Stimulated activated memory B cell treated with anti-CD40 and anti-IgM and Interleukin-4, amounts not matched to agents 10 μg/mL and 1 μg/mL and 100 μg/mL, for 72 hours (primary cell): Measurements from ENCODE around the gene WEE2.
"Not testable (repeated sequence)": the region's sequence is repeated elsewhere in the genome, so short reads cannot be mapped to it uniquely, and the experiment has no call there.

Experiments used
- ATAC-seq: fragments of 150-1000 bp; cut with Tn5 transposase; 2 replicates; pipeline ENCODE4 v1.10.0; 2021
- H3K27ac Mint-ChIP-seq: one replicate; pipeline ENCODE4 v1.8.0; 2022; ENCODE audit warnings: mild to moderate bottlenecking, mixed read lengths
- H3K27me3 Mint-ChIP-seq: one replicate; pipeline ENCODE4 v1.8.0; 2022; ENCODE audit warnings: mixed read lengths
- H3K36me3 Mint-ChIP-seq: one replicate; pipeline ENCODE4 v1.8.0; 2022; ENCODE audit warnings: mixed read lengths
- H3K4me1 Mint-ChIP-seq: one replicate; pipeline ENCODE4 v1.8.0; 2022; ENCODE audit warnings: mixed read lengths
- H3K4me3 Mint-ChIP-seq: one replicate; pipeline ENCODE4 v1.8.0; 2022; ENCODE audit warnings: mild to moderate bottlenecking, moderate library complexity, mixed read lengths
- H3K9me3 Mint-ChIP-seq: one replicate; pipeline ENCODE4 v1.8.0; 2022; ENCODE audit warnings: mixed read lengths

WEE2 gene

GRCh38 chr7:141763797-141764196 is 55.6 kb downstream of the WEE2 start, which contains the start of gene TAS2R3:
TAS2R3 (plus strand) TSS chr7:141764097; CDS start chr7:141764159, 62 bp downstream.
- peaks cover 77% of the 10 kb centered on the region for H3K36me3 Mint-ChIP-seq
- H3K4me3 Mint-ChIP-seq, result no peak within 1 kb of the TSS
- no peaks in the 10 kb centered on the region for H3K4me1 Mint-ChIP-seq
- no peaks in the 10 kb centered on the region for H3K27me3 Mint-ChIP-seq
- no peak for ATAC-seq
- H3K9me3 Mint-ChIP-seq, result no peaks in the 10 kb centered on the region
- H3K27ac Mint-ChIP-seq, result no peak within 1 kb of the TSS

GRCh38 chr7:141770083-141770583 is 62.0 kb downstream of the WEE2 start:
- not testable (repeated sequence) for ATAC-seq, H3K27ac Mint-ChIP-seq, H3K4me1 Mint-ChIP-seq, H3K4me3 Mint-ChIP-seq, H3K27me3 Mint-ChIP-seq, H3K9me3 Mint-ChIP-seq
- H3K36me3 Mint-ChIP-seq, result peaks cover 62% of the 10 kb centered on the region

GRCh38 chr7:141776374-141776773 is 68.2 kb downstream of the WEE2 start, which contains the start of gene TAS2R4:
TAS2R4 (plus strand) TSS chr7:141776674; CDS start chr7:141778489, 1,815 bp downstream.
- H3K27me3 Mint-ChIP-seq, result no peaks in the 10 kb centered on the region
- H3K9me3 Mint-ChIP-seq, result peaks cover 6% of the 10 kb centered on the region
- H3K4me3 Mint-ChIP-seq, result no peak within 1 kb of the TSS
- no peak within 1 kb of the TSS for H3K27ac Mint-ChIP-seq
- peaks cover 6% of the 10 kb centered on the region for H3K4me1 Mint-ChIP-seq
- H3K36me3 Mint-ChIP-seq, result peaks cover 68% of the 10 kb centered on the region
- ATAC-seq, result no peak
